Activated T-cell treated with anti-CD3 and anti-CD28 coated beads for 24 hours (primary cell): ENCODE measurements around the gene PDE3A.

Experiments used
- DNase-seq: peaks from one replicate; pipeline ENCODE4 v3.0.0-alpha.2; 2020; ENCODE audit warnings: low read depth

PDE3A gene

GRCh38 chr12:20495997-20496396, 127.7 kb downstream of the PDE3A start:
- DNase-seq: no peak

GRCh38 chr12:20497707-20498106, 129.4 kb downstream of the PDE3A start:
- no peak for DNase-seq

- DNase-seq: no peak
These were observed 133.6 kb downstream of the PDE3A start for GRCh38 chr12:20501958-20502357.

GRCh38 chr12:20503858-20504257, 135.5 kb downstream of the PDE3A start:
- DNase-seq: no peak

- DNase-seq: no peak
These were observed 136.7 kb downstream of the PDE3A start for GRCh38 chr12:20505056-20505455.

GRCh38 chr12:20507056-20507455, 138.7 kb downstream of the PDE3A start:
- DNase-seq: no peak

GRCh38 chr12:20507711-20508110, 139.4 kb downstream of the PDE3A start:
- DNase-seq: no peak

- DNase-seq: no peak
These were observed 140.0 kb downstream of the PDE3A start for GRCh38 chr12:20508359-20508758.

GRCh38 chr12:20508962-20509361, 140.6 kb downstream of the PDE3A start:
- no peak for DNase-seq

GRCh38 chr12:20510811-20511210, 142.5 kb downstream of the PDE3A start:
- DNase-seq: no peak

- DNase-seq: no peak
These were observed 144.9 kb downstream of the PDE3A start for GRCh38 chr12:20513189-20513588.

- no peak for DNase-seq
These were observed 146.3 kb downstream of the PDE3A start for GRCh38 chr12:20514598-20514997.

GRCh38 chr12:20520532-20520931, 152.2 kb downstream of the PDE3A start:
- no peak for DNase-seq

- no peak for DNase-seq
These were observed 155.3 kb downstream of the PDE3A start for GRCh38 chr12:20523658-20524057.

GRCh38 chr12:20524113-20524512, 155.8 kb downstream of the PDE3A start:
- no peak for DNase-seq

GRCh38 chr12:20525064-20525610, 156.8 kb downstream of the PDE3A start:
- no peak for DNase-seq

- no peak for DNase-seq
These were observed 159.3 kb downstream of the PDE3A start for GRCh38 chr12:20527417-20528163.

GRCh38 chr12:20528208-20528607, 159.9 kb downstream of the PDE3A start:
- no peak for DNase-seq

GRCh38 chr12:20546267-20546666, 177.9 kb downstream of the PDE3A start:
- DNase-seq: no peak

GRCh38 chr12:20547816-20548575, 179.7 kb downstream of the PDE3A start:
- DNase-seq: no peak

GRCh38 chr12:20548611-20549010, 180.3 kb downstream of the PDE3A start:
- DNase-seq: no peak

GRCh38 chr12:20549108-20549719, 180.9 kb downstream of the PDE3A start:
- DNase-seq: no peak
